ENCODE results near the gene SEMA6B.
A peak's percentile ranks its signal among the peaks of the same experiment; 100 is the strongest.
"Not testable (repeated sequence)": the region's sequence is repeated elsewhere in the genome, so short reads cannot be mapped to it uniquely, and the experiment has no call there.

The SEMA6B gene

GRCh38 chr19:4559569-4559968, at the start of gene SEMA6B:
Gene SEMA6B (minus strand): TSS chr19:4559684. CDS start chr19:4558457, 1,227 bp downstream.
- no peak for DNase-seq (ENCODE audit: low read depth in 2 of 2)

- no peak for DNase-seq (ENCODE audit: low read depth in 2 of 2)
Measured at GRCh38 chr19:4606921-4607678, 47.6 kb upstream of the SEMA6B start.

GRCh38 chr19:4606181-4606580, 46.7 kb upstream of the SEMA6B start:
- DNase-seq (ENCODE audit: low read depth in 2 of 2), result no peak

GRCh38 chr19:4604912-4605311, 45.4 kb upstream of the SEMA6B start:
- DNase-seq (ENCODE audit: low read depth in 2 of 2), result no peak

- no peak for DNase-seq (ENCODE audit: low read depth in 2 of 2)
Measured at GRCh38 chr19:4602915-4603314, 43.4 kb upstream of the SEMA6B start.

GRCh38 chr19:4602173-4602788, 42.8 kb upstream of the SEMA6B start:
- DNase-seq (ENCODE audit: low read depth in 2 of 2), result no peak

GRCh38 chr19:4600893-4601292, 41.4 kb upstream of the SEMA6B start:
- DNase-seq (ENCODE audit: low read depth in 2 of 2), result no peak

- DNase-seq (ENCODE audit: low read depth in 2 of 2), result no peak
Measured at GRCh38 chr19:4600082-4600481, 40.6 kb upstream of the SEMA6B start.

- DNase-seq (ENCODE audit: low read depth in 2 of 2), result no peak
Measured at GRCh38 chr19:4598712-4599111, 39.2 kb upstream of the SEMA6B start.

- DNase-seq (ENCODE audit: low read depth in 2 of 2), result peak in 1 of 2 donors; percentile 56
Measured at GRCh38 chr19:4597975-4598671, 38.6 kb upstream of the SEMA6B start.

GRCh38 chr19:4597278-4597974, 37.9 kb upstream of the SEMA6B start:
- no peak for DNase-seq (ENCODE audit: low read depth in 2 of 2)

GRCh38 chr19:4596033-4596904, 36.8 kb upstream of the SEMA6B start:
- DNase-seq (ENCODE audit: low read depth in 2 of 2), result no peak

- not testable (repeated sequence) for DNase-seq (ENCODE audit: low read depth in 2 of 2)
Measured at GRCh38 chr19:4595158-4595557, 35.7 kb upstream of the SEMA6B start.

- no peak for DNase-seq (ENCODE audit: low read depth in 2 of 2)
Measured at GRCh38 chr19:4594201-4594600, 34.7 kb upstream of the SEMA6B start.

GRCh38 chr19:4593409-4593851, 33.9 kb upstream of the SEMA6B start:
- no peak for DNase-seq (ENCODE audit: low read depth in 2 of 2)

- no peak for DNase-seq (ENCODE audit: low read depth in 2 of 2)
Measured at GRCh38 chr19:4592445-4592844, 33.0 kb upstream of the SEMA6B start.

GRCh38 chr19:4591320-4591719, 31.8 kb upstream of the SEMA6B start:
- DNase-seq (ENCODE audit: low read depth in 2 of 2), result no peak

- no peak for DNase-seq (ENCODE audit: low read depth in 2 of 2)
Measured at GRCh38 chr19:4590559-4590958, 31.1 kb upstream of the SEMA6B start.

GRCh38 chr19:4589579-4590410, 30.3 kb upstream of the SEMA6B start:
- no peak for DNase-seq (ENCODE audit: low read depth in 2 of 2)

- no peak for DNase-seq (ENCODE audit: low read depth in 2 of 2)
Measured at GRCh38 chr19:4588291-4588761, 28.8 kb upstream of the SEMA6B start.
